Keratinocyte (primary cell): ENCODE measurements around the gene IFNGR1. TPM values are rescaled to one million over a fixed set of nuclear protein-coding genes. Genes with fewer than 3 reads are reported as not detected.

Source experiments
- DNase-seq: peaks from one replicate; pipeline ENCODE4 v3.0.0-alpha.2; 2011; ENCODE audit warnings: low read depth, missing footprints, low spot score
- FAIRE-seq: peaks from 2 replicates; lab custom pipeline; 2011; peaks lifted over from hg19 to GRCh38; lab: Jason Lieb, UNC
- H2AFZ ChIP-seq: 2 replicates; pipeline ENCODE4 v1.6.0; 2012; ENCODE audit warnings: low read length, control low read depth, inconsistent platforms; ENCODE audit not compliant: control insufficient read depth
- H3K27ac ChIP-seq: 2 replicates; pipeline ENCODE4 v1.5.1; 2011; ENCODE audit warnings: low read length; ENCODE audit not compliant: control insufficient read depth, insufficient read depth
- H3K27me3 ChIP-seq: 3 replicates; pipeline ENCODE4 v1.6.0; 2011; ENCODE audit warnings: low read length; ENCODE audit not compliant: control insufficient read depth, insufficient read depth; ENCODE audit errors: extremely low read depth
- H3K36me3 ChIP-seq, 2 experiments: 2 replicates in 1 of 2; 3 replicates in 1 of 2; pipeline ENCODE4 v1.5.1; 2011; ENCODE audit warnings: low read length in 2 of 2, mild to moderate bottlenecking in 1 of 2; ENCODE audit not compliant: control insufficient read depth in 2 of 2, insufficient read depth in 2 of 2; ENCODE audit errors: extremely low read depth in 1 of 2
- H3K4me1 ChIP-seq: 3 replicates; pipeline ENCODE4 v1.5.1; 2011; ENCODE audit warnings: low read length; ENCODE audit not compliant: control insufficient read depth, insufficient read depth; ENCODE audit errors: extremely low read depth
- H3K4me2 ChIP-seq: 3 replicates; pipeline ENCODE4 v1.6.0; 2011; ENCODE audit warnings: low read depth, low read length; ENCODE audit not compliant: control insufficient read depth, insufficient read depth; ENCODE audit errors: extremely low read depth
- H3K4me3 ChIP-seq, 3 experiments: fragments of 200-600 bp in 1 of 3; sonication (generic) in 1 of 3; 2 replicates in 2 of 3; 3 replicates in 1 of 3; pipeline ENCODE4 v1.5.1; 2011 to 2016; ENCODE audit warnings: low read length in 3 of 3, mild to moderate bottlenecking in 3 of 3, control low read depth in 2 of 3, inconsistent platforms in 1 of 3, low read depth in 1 of 3, mixed read lengths in 1 of 3, mixed run types in 1 of 3, moderate library complexity in 1 of 3; ENCODE audit not compliant: control insufficient read depth in 2 of 3, insufficient read depth in 2 of 3; ENCODE audit errors: extremely low read depth in 1 of 3
- H3K79me2 ChIP-seq: 2 replicates; pipeline ENCODE4 v1.6.0; 2012; ENCODE audit warnings: low read length; ENCODE audit not compliant: control insufficient read depth, insufficient read depth
- H3K9ac ChIP-seq: 3 replicates; pipeline ENCODE4 v1.6.0; 2011; ENCODE audit warnings: low read length; ENCODE audit not compliant: control insufficient read depth, insufficient read depth; ENCODE audit errors: extremely low read depth
- H3K9me1 ChIP-seq: 3 replicates; pipeline ENCODE4 v1.6.0; 2011; ENCODE audit warnings: low read length; ENCODE audit not compliant: control insufficient read depth, insufficient read depth; ENCODE audit errors: extremely low read depth
- H3K9me3 ChIP-seq: 2 replicates; pipeline ENCODE4 v1.5.1; 2012; ENCODE audit warnings: low read depth, low read length; ENCODE audit not compliant: control insufficient read depth
- H4K20me1 ChIP-seq: 3 replicates; pipeline ENCODE4 v1.6.0; 2011; ENCODE audit warnings: low read length; ENCODE audit not compliant: control insufficient read depth, insufficient read depth; ENCODE audit errors: extremely low read depth
- EZH2 ChIP-seq: IDR thresholded peaks from one replicate; pipeline ENCODE4 v1.6.1; 2012; ENCODE audit warnings: inconsistent platforms, mild to moderate bottlenecking, low read length, moderate library complexity
- dilution Hi-C: fragments of 300-500 bp; cut with MboI; formaldehyde crosslinking; loops from one replicate; pipeline ENCODE4 v1.7.0; 2020; ENCODE audit warnings: low sequenced_read_pairs; ENCODE audit not compliant: extremely low pct_ligation_motif_present
- polyA plus RNA-seq, 5 experiments: library from polyadenylated mRNA; depleted of rRNA in 3 of 5; stranded (reverse) in 3 of 5; stranded (forward) in 1 of 5; unstranded in 1 of 5; fragments of >200 nt; gene quantifications; 1 replicate in 1 of 5; 2 replicates in 3 of 5; 3 replicates in 1 of 5; pipeline versions ENCODE4 v1.2.1 to v1.2.3, GENCODE V29; 2011 to 2012; ENCODE audit warnings: missing spikeins in 2 of 5, low read depth in 1 of 5, low replicate concordance in 1 of 5
- TF ChIP-seq, protein P1 (sequence below), 3 experiments: IDR thresholded peaks in 1 of 3; conservative IDR thresholded peaks in 1 of 3; optimal IDR thresholded peaks in 1 of 3; 2 replicates in 2 of 3; 3 replicates in 1 of 3; pipeline versions ENCODE3 to v1.5.1; 2011; ENCODE audit warnings: low read length in 3 of 3, mild to moderate bottlenecking in 3 of 3, moderate library complexity in 2 of 3, control low read depth in 1 of 3, inconsistent platforms in 1 of 3; ENCODE audit not compliant: insufficient read depth in 2 of 3; ENCODE audit errors: extremely low read depth in 1 of 3

IFNGR1 gene
- polyA plus RNA-seq, 1 donor (not counting 4 experiments of a cell fraction or from before 2014, with no cell fraction given) = 109 TPM

GRCh38 chr6:137156650-137157049, 62.5 kb downstream of the IFNGR1 start:
- no peaks in the 10 kb centered on the region for H3K79me2 ChIP-seq
- H3K4me3 ChIP-seq = no peak overlapping the region
- H2AFZ ChIP-seq = no peak overlapping the region
- H3K4me2 ChIP-seq = no peak overlapping the region
- H3K9ac ChIP-seq = no peak overlapping the region
- no peak overlapping the region for H3K27ac ChIP-seq
- no peaks in the 10 kb centered on the region for H3K27me3 ChIP-seq
- FAIRE-seq (peak; percentile 48), DNase-seq (no peak)
- no peak for TF ChIP-seq EZH2
- TF ChIP-seq, protein P1, sequence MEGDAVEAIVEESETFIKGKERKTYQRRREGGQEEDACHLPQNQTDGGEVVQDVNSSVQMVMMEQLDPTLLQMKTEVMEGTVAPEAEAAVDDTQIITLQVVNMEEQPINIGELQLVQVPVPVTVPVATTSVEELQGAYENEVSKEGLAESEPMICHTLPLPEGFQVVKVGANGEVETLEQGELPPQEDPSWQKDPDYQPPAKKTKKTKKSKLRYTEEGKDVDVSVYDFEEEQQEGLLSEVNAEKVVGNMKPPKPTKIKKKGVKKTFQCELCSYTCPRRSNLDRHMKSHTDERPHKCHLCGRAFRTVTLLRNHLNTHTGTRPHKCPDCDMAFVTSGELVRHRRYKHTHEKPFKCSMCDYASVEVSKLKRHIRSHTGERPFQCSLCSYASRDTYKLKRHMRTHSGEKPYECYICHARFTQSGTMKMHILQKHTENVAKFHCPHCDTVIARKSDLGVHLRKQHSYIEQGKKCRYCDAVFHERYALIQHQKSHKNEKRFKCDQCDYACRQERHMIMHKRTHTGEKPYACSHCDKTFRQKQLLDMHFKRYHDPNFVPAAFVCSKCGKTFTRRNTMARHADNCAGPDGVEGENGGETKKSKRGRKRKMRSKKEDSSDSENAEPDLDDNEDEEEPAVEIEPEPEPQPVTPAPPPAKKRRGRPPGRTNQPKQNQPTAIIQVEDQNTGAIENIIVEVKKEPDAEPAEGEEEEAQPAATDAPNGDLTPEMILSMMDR (optimal IDR thresholded peaks at IDR 0.05 in 1 of 3, IDR thresholded peaks at IDR 0.05 in 1 of 3, conservative IDR thresholded peaks at IDR 0.05 in 1 of 3; ENCODE audit: extremely low read depth in 1 of 3, insufficient read depth in 2 of 3, low read length in 3 of 3) = no peak
- no peaks in the 10 kb centered on the region for H3K36me3 ChIP-seq
- H3K4me1 ChIP-seq = peaks cover 52% of the 10 kb centered on the region
- no peaks in the 10 kb centered on the region for H3K9me3 ChIP-seq
- no peaks in the 10 kb centered on the region for H3K9me1 ChIP-seq
- no peaks in the 10 kb centered on the region for H4K20me1 ChIP-seq
- dilution Hi-C loops = no loop called here

DNA sequence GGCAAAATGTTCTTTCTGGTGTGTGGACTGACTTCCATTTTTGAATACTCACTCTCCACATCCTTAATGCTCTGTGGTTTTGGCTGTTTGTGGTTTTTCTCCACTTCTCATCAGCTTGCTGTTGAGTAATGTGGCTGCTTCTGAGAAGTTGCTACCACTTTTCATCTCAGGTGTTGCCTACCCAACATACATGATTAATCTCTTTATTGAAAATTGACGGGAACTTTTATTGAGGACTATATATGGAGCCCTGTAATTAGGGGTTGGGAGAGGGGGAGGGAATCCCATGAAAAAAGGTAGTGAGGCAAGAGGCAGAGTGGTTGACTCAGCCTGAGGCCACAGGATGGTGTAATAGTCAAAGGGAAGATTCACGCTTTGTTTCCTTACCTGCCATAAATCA, 63.4 kb downstream of the IFNGR1 start:
- DNase-seq (peak; percentile 67), FAIRE-seq (peak; percentile 86)
- no peak overlapping the region for H3K4me3 ChIP-seq
- H3K4me1 ChIP-seq = peaks cover 43% of the 10 kb centered on the region
- no peak for TF ChIP-seq EZH2
- TF ChIP-seq, protein P1 (optimal IDR thresholded peaks at IDR 0.05 in 1 of 3, IDR thresholded peaks at IDR 0.05 in 1 of 3, conservative IDR thresholded peaks at IDR 0.05 in 1 of 3; ENCODE audit: extremely low read depth in 1 of 3, insufficient read depth in 2 of 3, low read length in 3 of 3) = peak in 1 of 3 experiments; percentile 61
- H3K27me3 ChIP-seq = no peaks in the 10 kb centered on the region
- no peaks in the 10 kb centered on the region for H3K79me2 ChIP-seq
- H3K9me1 ChIP-seq = no peaks in the 10 kb centered on the region
- H3K27ac ChIP-seq = no peak overlapping the region
- H4K20me1 ChIP-seq = no peaks in the 10 kb centered on the region
- H2AFZ ChIP-seq = no peak overlapping the region
- dilution Hi-C loops = no loop called here
- H3K9me3 ChIP-seq = no peaks in the 10 kb centered on the region
- peak overlapping the region; percentile 7 for H3K4me2 ChIP-seq
- H3K9ac ChIP-seq = no peak overlapping the region
- no peaks in the 10 kb centered on the region for H3K36me3 ChIP-seq
